Measurements from ENCODE around the gene COX19.

COX19 gene

DNA sequence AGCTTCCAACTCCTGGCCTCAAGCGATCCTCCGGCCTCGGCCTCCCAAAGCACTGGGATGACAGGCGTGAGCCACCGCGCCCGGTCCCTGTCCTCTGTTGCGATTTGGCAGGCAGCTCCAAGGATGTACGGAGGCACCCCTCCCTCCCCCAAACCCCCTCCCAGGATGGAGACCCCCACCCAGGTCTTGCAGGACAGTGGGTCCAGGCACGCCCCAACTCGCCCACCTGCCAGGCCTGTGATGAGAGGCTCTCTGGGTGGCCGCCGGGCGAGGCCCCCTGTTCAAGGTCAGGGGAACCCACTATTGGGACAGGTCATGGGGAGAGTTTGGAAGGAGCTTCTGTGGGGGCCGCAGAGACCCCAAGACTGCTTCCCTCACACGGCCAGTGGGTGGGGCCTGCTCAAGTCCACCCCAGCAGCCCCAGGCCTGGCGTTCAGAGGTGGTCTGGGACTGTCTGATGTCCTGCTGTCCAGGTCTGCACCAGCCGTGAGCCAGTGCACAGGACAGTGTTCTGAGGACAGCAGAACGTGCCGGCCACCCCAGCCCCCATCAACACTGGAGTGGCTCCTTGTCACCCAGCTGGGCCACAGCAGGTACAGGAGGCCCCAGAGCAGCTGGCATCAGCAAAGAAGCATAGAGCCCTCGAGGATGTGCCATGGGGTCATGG lies 23.3 kb downstream of the COX19 start:
- DNase-seq (ENCODE audit: low read depth): no peak
- TF ChIP-seq, protein P1, sequence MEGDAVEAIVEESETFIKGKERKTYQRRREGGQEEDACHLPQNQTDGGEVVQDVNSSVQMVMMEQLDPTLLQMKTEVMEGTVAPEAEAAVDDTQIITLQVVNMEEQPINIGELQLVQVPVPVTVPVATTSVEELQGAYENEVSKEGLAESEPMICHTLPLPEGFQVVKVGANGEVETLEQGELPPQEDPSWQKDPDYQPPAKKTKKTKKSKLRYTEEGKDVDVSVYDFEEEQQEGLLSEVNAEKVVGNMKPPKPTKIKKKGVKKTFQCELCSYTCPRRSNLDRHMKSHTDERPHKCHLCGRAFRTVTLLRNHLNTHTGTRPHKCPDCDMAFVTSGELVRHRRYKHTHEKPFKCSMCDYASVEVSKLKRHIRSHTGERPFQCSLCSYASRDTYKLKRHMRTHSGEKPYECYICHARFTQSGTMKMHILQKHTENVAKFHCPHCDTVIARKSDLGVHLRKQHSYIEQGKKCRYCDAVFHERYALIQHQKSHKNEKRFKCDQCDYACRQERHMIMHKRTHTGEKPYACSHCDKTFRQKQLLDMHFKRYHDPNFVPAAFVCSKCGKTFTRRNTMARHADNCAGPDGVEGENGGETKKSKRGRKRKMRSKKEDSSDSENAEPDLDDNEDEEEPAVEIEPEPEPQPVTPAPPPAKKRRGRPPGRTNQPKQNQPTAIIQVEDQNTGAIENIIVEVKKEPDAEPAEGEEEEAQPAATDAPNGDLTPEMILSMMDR (IDR thresholded peaks at IDR 0.05; ENCODE audit: low read depth, low read length, missing control alignments): no peak
- H3K4me3 ChIP-seq (ENCODE audit: low read depth, low read length): no peak overlapping the region

DNA sequence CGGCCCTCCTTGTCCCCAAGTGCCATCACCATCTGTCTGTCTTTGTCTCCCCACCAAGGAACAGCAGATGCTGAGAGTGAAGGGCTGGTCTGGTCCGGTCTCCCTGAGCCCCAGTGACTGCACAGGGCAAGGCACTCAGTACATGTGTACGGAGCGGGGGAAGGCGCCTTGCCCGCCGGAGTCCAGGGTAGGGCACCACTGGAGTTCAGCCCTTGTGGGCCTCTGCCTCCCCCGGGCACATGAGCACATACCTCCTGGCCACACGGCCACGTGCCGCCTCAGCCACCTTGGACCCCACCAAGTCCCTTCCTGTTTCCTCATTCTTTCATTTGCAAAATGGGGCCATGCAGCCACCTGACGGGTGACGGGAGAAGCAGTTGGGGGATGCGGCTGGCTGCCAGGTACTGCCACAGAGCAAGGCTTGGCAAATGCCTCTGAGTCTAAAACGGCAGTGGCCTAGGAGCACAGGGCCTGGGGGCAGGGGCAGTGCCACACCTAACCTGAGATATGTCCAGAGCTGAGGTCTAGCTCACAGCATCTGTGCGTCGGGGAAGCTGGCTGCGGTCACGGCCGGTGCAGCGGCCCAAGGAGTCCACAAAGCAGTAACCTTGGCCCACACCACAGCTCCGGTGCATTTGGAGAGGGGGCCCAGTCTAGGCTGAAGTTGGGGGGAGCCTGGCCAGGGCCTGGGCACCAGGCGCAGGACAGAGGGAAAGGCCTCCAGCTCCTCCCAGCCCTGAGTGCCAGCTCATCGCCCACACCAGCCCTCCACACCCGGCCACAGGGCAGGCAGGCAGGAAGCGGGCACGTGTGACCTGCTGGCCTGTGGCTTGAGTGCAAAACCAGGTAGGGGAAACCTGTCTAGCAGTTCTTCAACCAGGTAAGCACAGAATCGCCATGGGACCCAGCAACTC lies 26.1 kb downstream of the COX19 start:
- TF ChIP-seq, protein P1 (IDR thresholded peaks at IDR 0.05; ENCODE audit: low read depth, low read length, missing control alignments): no peak
- no peak overlapping the region for H3K4me3 ChIP-seq (ENCODE audit: low read depth, low read length)
- DNase-seq (ENCODE audit: low read depth): no peak

DNA sequence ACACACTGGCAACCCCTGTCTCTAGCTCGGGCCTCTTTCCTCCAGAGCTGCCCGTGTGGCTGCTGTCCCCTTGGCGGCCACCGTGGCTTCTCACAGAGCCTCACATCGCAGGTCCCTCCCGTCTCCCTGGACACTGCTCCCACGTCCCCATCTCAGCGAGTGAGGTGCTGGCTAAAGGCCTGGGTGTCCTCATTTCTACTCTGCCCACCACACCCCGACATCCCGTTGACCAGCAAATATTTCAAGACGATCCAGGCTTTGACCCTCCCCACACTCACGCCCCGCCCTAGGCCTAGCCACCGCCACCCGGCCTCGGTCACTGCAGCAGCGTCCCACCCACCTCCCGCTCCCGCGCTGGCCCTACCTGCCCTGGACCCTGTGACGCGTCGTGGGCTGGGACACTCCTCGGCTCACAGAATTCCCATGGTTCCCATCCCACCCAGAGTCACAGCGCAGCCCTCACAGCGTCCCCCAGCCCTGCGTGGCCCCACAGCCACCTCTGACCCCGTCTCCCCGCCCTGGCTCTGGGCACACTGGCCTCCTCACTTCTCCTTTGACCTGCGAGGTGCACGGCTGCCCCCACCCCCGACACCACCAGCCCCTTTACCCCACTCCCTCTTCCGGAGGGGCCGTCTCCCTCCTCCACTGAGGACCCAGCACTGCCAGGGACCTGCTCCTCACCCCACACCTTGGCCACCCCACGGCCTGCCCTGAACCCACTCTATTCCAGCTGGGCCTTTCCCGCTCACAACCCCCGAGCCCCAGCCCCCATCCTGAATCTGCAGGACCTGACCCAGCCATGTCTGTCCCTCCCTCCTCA lies 27.7 kb downstream of the COX19 start:
- DNase-seq (ENCODE audit: low read depth): no peak
- TF ChIP-seq, protein P1 (IDR thresholded peaks at IDR 0.05; ENCODE audit: low read depth, low read length, missing control alignments): no peak
- no peak overlapping the region for H3K4me3 ChIP-seq (ENCODE audit: low read depth, low read length)

DNA sequence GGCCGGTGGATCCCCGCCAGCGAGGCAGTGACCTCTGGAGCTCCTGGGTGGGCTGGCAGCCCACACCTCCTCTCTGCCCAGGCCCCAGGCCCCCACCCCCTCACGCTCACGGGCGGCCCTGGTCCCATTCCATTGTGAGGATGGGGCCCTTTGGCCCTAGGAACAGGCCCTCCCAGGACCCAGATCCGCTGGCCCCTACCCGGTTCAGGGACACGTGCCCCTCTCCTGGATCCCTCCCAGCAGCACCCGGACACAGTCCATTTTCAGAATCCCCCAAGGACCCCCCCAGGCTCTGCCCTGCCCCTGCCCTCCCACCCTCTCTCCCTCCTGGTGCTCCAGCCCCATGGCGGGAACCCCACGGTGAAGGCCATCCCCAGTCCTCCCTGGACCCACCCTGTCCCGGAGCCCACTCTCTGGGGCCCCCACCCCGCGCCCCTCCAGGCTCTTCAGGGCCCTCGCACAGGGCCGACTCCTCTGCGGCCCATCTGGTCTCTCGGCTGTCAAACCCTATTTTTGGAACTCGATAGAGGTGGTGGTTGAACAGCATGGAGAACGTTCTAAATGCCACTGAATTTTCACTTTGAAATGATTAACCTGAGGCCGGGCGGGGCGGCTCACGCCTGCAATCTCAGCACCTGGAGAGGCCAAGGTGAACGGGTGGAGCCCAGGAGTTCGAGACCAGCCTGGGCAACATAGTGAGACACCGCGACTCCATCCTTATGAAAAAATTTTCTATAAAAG lies 28.9 kb downstream of the COX19 start:
- DNase-seq (ENCODE audit: low read depth): no peak
- no peak overlapping the region for H3K4me3 ChIP-seq (ENCODE audit: low read depth, low read length)
- TF ChIP-seq, protein P1 (IDR thresholded peaks at IDR 0.05; ENCODE audit: low read depth, low read length, missing control alignments): no peak

DNA sequence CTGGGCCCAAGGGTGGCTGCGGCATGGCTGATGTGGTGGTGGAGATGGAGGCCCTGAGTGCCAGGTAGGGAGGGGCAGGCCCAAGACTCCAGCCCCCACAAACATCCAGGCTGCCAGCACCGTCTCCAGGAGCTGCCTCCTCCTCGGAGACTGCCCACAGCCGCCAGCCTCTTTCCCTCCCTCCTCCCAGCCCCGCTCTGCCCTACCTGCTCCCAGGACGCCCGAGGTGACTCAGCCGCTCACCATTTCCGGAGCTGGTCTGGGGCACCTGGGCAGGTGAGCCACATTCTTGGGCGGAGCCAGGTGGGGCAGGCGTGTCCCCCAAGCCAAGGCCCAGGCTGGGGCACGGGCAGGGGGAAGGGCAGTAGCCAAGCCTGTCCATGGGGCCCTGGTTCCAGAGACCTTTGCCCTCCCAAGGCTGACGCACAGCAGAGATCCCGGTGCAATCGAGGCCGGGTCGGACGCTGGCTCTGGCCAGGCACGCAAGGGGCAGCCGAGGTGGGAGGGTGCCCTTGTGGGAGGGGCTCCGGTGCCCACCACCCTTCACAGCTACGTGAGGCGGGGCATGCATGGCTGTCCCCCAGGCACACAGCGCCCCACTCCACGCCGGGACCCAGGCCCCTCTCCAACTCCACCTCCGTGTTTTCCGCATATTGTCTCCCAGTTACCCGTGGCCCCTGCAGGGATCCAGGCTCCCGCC lies 29.6 kb downstream of the COX19 start:
- H3K4me3 ChIP-seq (ENCODE audit: low read depth, low read length): no peak overlapping the region

More for the DNA sequence above, 29.6 kb downstream of the COX19 start:
- DNase-seq (ENCODE audit: low read depth): no peak
- TF ChIP-seq, protein P1 (IDR thresholded peaks at IDR 0.05; ENCODE audit: low read depth, low read length, missing control alignments): no peak
